ENCODE data around the gene APOL1. TPM values are rescaled to one million over a fixed set of nuclear protein-coding genes. Genes with fewer than 3 reads are reported as not detected.
"Not testable (repeated sequence)": the region's sequence is repeated elsewhere in the genome, so short reads cannot be mapped to it uniquely, and the experiment has no call there.

APOL1 gene
- total and polyA plus RNA-seq, 10 of the 15 experiments (the other 5 are each of a cell fraction or from before 2014, with no cell fraction given), result 9.0 to 42.0 (median 17.6) TPM

GRCh38 chr22:36231051-36231450, 21.9 kb upstream of the APOL1 start:
- H3K27ac ChIP-seq (ENCODE audit: control insufficient read depth, insufficient read depth); POLR2A ChIA-PET; H3K4me3 ChIP-seq; H3K9me3 ChIP-seq (replicated peaks; ENCODE audit: control insufficient read depth, insufficient read depth, low read length); RAD21 ChIA-PET (ENCODE audit: unreplicated experiment); H3K9ac ChIP-seq (ENCODE audit: control insufficient read depth, insufficient read depth, low read length); H2AFZ ChIP-seq (ENCODE audit: control insufficient read depth, low read depth, low read length); H3K27me3 ChIP-seq (replicated peaks in 1 of 2; ENCODE audit: control insufficient read depth in 2 of 2, insufficient read depth in 2 of 2, low read length in 1 of 2); H4K20me1 ChIP-seq (ENCODE audit: control insufficient read depth, insufficient read depth); DNase-seq (ENCODE audit: low read depth, low spot score); BruUV-seq (replicated peaks); intact Hi-C loops (cut with micrococcal nuclease; ENCODE audit: unreplicated experiment); H3K4me2 ChIP-seq (ENCODE audit: control insufficient read depth, insufficient read depth); H3K79me2 ChIP-seq (ENCODE audit: control insufficient read depth, insufficient read depth, low read length); FAIRE-seq; in situ Hi-C loops (cut with MboI); ATAC-seq: not testable (repeated sequence)
- ChIA-PET CTCF (interaction anchor here (1.5 kb wide), 1 partner anchor 44 kb away, joined by 4 read pairs; no protein-coding TSS in a partner anchor), SMC1A (ENCODE audit: uncharacterized antibody, unreplicated experiment) (interaction anchor here (2.3 kb wide), 1 partner anchor 44 kb away, joined by 8 read pairs; no protein-coding TSS in a partner anchor)
- H3K4me1 ChIP-seq (ENCODE audit: control insufficient read depth, insufficient read depth, low read length), result peaks cover 12% of the 10 kb centered on the region
- WGBS (ENCODE audit: insufficient coverage, insufficient replicate concordance, low lambda C conversion rate, missing lambda C conversion rate), result 82% methylated on average over 5 of the region's 5 CpGs
- H3K36me3 ChIP-seq (ENCODE audit: control insufficient read depth in 2 of 2, insufficient read depth in 2 of 2, low read length in 1 of 2), result peaks cover 8 to 30% of the 10 kb centered on the region in 2 experiments

- Histone ChIP-seq H3K27ac (ENCODE audit: control insufficient read depth, insufficient read depth) (no peak overlapping the region; the same call in 1 of the 2 replicates), H3K79me2 (ENCODE audit: control insufficient read depth, insufficient read depth, low read length) (peaks cover 27% of the 10 kb centered on the region), H3K36me3 (ENCODE audit: control insufficient read depth in 2 of 2, insufficient read depth in 2 of 2, low read length in 1 of 2) (peaks cover 8 to 29% of the 10 kb centered on the region in 2 experiments; a peak in 3 of 4 replicates), H4K20me1 (ENCODE audit: control insufficient read depth, insufficient read depth) (no peaks in the 10 kb centered on the region), H2AFZ (ENCODE audit: control insufficient read depth, low read depth, low read length) (no peak overlapping the region), H3K4me2 (ENCODE audit: control insufficient read depth, insufficient read depth) (peak overlapping the region; percentile 68; the same call in 1 of the 2 replicates), H3K27me3 (replicated peaks in 1 of 2; ENCODE audit: control insufficient read depth in 2 of 2, insufficient read depth in 2 of 2, low read length in 1 of 2) (no peaks in the 10 kb centered on the region), H3K4me3 (no peak overlapping the region), H3K4me1 (ENCODE audit: control insufficient read depth, insufficient read depth, low read length) (peaks cover 26% of the 10 kb centered on the region), H3K9ac (ENCODE audit: control insufficient read depth, insufficient read depth, low read length) (no peak overlapping the region), H3K9me3 (replicated peaks; ENCODE audit: control insufficient read depth, insufficient read depth, low read length) (no peaks in the 10 kb centered on the region; the same call in 2 of the 3 replicates)
- in situ Hi-C loops (cut with MboI), result no loop called here
- ChIA-PET SMC1A (ENCODE audit: uncharacterized antibody, unreplicated experiment) (interaction anchor here (2.3 to 9.5 kb wide), 2 partner anchors 19 to 43 kb away, joined by 8 to 165 read pairs; partner anchors contain the start of gene APOL1), POLR2A (interaction anchor here (1.0 kb wide), 1 partner anchor 21 kb away, joined by 4 read pairs; no protein-coding TSS in a partner anchor), CTCF (interaction anchor here (0.9 to 1.5 kb wide), 4 partner anchors 17 to 45 kb away, joined by 3 to 5 read pairs (median 4); no protein-coding TSS in a partner anchor), RAD21 (ENCODE audit: unreplicated experiment) (interaction anchor here (0.7 to 1.2 kb wide), 5 partner anchors 11 to 253 kb away, joined by 3 to 5 read pairs (median 4); partner anchors contain the start of gene APOL1)
- BruUV-seq (replicated peaks), result no TSS peak
- intact Hi-C loops (cut with micrococcal nuclease; ENCODE audit: unreplicated experiment), result no loop called here
- peak; percentile 84 for ATAC-seq
- DNase-seq (ENCODE audit: low read depth, low spot score), result no peak
- FAIRE-seq, result no peak
- WGBS (ENCODE audit: insufficient coverage, insufficient replicate concordance, low lambda C conversion rate, missing lambda C conversion rate), result 50% methylated on average over 13 of the region's 13 CpGs
- no peak for TF ChIP-seq BMI1 (IDR thresholded peaks at IDR 0.05; ENCODE audit: borderline replicate concordance)
- TF ChIP-seq IKZF1 (conservative IDR thresholded peaks at IDR 0.05), result peak; percentile 86
- peak; percentile 42; the same call in 1 of the 2 replicates for TF ChIP-seq NR2C1 (IDR thresholded peaks at IDR 0.05)
- TF ChIP-seq SMAD1 (IDR thresholded peaks at IDR 0.05; ENCODE audit: low read depth, partially characterized antibody), result no peak
- TF ChIP-seq GATAD2B (conservative IDR thresholded peaks at IDR 0.05; ENCODE audit: low read depth), result peak; percentile 43; the same call in 1 of the 2 replicates
- TF ChIP-seq DPF2 (IDR thresholded peaks at IDR 0.05), result peak; percentile 72; the same call in 1 of the 2 replicates
- peak; percentile 58; the same call in 1 of the 2 replicates for TF ChIP-seq SPI1 (IDR thresholded peaks at IDR 0.05; ENCODE audit: borderline replicate concordance, insufficient read depth, low read depth, low read length)
- peak; percentile 90 for TF ChIP-seq NR2F1 (conservative IDR thresholded peaks at IDR 0.05)
- TF ChIP-seq ZNF687 (IDR thresholded peaks at IDR 0.05), result no peak
- peak in 1 of 2 experiments; percentile 58; a peak in 2 of 4 replicates for TF ChIP-seq BHLHE40 (IDR thresholded peaks at IDR 0.05; ENCODE audit: borderline replicate concordance in 1 of 2, low read depth in 2 of 2, low read length in 1 of 2)
Measured at GRCh38 chr22:36232715-36233401, 20.1 kb upstream of the APOL1 start.
